Measurements from ENCODE around the gene PVR.

DNA sequence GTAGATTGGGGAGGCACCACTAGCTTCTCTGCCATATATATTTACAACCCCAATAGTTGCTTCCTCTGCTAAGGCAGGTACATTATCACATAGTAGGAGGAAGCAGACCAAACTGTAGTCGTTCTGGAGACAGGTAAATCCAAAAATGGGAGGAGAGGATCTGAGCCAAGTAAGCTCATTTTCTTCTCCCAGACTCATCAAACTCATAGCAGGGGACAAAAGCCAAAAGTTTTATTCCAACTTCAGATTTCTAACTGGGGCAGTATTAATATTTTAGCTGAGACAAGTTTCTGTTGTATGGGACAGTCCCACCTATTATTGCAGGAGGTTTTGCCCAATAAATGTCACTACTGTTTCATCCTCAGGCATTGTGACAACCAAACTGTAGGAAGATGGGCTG is 38.2 kb upstream of the PVR start:
- TF ChIP-seq, protein P1, sequence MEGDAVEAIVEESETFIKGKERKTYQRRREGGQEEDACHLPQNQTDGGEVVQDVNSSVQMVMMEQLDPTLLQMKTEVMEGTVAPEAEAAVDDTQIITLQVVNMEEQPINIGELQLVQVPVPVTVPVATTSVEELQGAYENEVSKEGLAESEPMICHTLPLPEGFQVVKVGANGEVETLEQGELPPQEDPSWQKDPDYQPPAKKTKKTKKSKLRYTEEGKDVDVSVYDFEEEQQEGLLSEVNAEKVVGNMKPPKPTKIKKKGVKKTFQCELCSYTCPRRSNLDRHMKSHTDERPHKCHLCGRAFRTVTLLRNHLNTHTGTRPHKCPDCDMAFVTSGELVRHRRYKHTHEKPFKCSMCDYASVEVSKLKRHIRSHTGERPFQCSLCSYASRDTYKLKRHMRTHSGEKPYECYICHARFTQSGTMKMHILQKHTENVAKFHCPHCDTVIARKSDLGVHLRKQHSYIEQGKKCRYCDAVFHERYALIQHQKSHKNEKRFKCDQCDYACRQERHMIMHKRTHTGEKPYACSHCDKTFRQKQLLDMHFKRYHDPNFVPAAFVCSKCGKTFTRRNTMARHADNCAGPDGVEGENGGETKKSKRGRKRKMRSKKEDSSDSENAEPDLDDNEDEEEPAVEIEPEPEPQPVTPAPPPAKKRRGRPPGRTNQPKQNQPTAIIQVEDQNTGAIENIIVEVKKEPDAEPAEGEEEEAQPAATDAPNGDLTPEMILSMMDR (IDR thresholded peaks at IDR 0.05; ENCODE audit: insufficient read depth, low read length): no peak
- TF ChIP-seq POLR2AphosphoS5 (IDR thresholded peaks at IDR 0.05; ENCODE audit: low read depth): no peak
